Muscle layer of duodenum (tissue), 2 donors: Measurements from ENCODE around the gene IL19.

Experiments used
- H3K27ac ChIP-seq: one replicate; pipeline ENCODE4 v1.7.0; 2013; ENCODE audit warnings: mild to moderate bottlenecking, low read length
- H3K27me3 ChIP-seq: one replicate; pipeline ENCODE4 v1.7.0; 2013; ENCODE audit warnings: low read depth, mild to moderate bottlenecking, control low read depth, low read length
- H3K36me3 ChIP-seq, 2 donors: one replicate each; pipeline ENCODE4 v1.7.0; 2013; ENCODE audit warnings: low read length in 2 of 2, control low read depth in 1 of 2, mild to moderate bottlenecking in 1 of 2; ENCODE audit not compliant: insufficient read depth in 2 of 2, control insufficient read depth in 1 of 2
- H3K4me1 ChIP-seq, 2 donors: one replicate each; pipeline ENCODE4 v1.7.0; 2013; ENCODE audit warnings: low read length in 2 of 2, mild to moderate bottlenecking in 2 of 2, control low read depth in 1 of 2, moderate library complexity in 1 of 2; ENCODE audit not compliant: insufficient read depth in 2 of 2, control insufficient read depth in 1 of 2
- H3K4me3 ChIP-seq, 2 donors: one replicate each; pipeline ENCODE4 v1.7.0; 2013; ENCODE audit warnings: low read length in 2 of 2, low read depth in 1 of 2, mild to moderate bottlenecking in 1 of 2
- H3K9me3 ChIP-seq, 2 donors: one replicate each; pipeline ENCODE4 v1.7.0; 2013; ENCODE audit warnings: low read length in 2 of 2, control low read depth in 1 of 2, mild to moderate bottlenecking in 1 of 2; ENCODE audit not compliant: control insufficient read depth in 1 of 2
- donor health status: healthy.

The IL19 gene

DNA sequence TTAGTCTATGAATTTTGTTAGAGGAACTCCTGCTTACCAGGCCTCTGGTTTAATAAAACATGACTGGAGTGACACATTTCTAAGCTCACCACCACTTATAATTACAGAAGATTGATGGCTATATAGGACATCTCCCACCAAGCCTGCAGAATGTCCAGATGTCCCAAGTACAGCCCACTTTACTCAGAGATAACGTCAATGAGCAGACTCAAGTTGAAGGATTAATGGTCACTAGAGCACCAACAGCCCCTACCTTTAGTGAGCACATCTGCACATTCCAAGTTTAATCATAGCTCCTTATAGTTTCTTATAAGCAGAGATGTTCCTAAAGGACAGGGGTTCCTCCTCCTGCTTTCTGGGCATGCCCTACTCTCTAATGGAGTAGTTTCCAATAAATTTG, 57.5 kb downstream of the IL19 start:
- Histone ChIP-seq H3K36me3 (no peaks in the 10 kb centered on the region), H3K27me3 (no peaks in the 10 kb centered on the region), H3K4me3 (no peak overlapping the region), H3K9me3 (no peaks in the 10 kb centered on the region), H3K4me1 (peaks cover 0 to 6% of the 10 kb centered on the region in 2 donors), H3K27ac (no peak overlapping the region)

DNA sequence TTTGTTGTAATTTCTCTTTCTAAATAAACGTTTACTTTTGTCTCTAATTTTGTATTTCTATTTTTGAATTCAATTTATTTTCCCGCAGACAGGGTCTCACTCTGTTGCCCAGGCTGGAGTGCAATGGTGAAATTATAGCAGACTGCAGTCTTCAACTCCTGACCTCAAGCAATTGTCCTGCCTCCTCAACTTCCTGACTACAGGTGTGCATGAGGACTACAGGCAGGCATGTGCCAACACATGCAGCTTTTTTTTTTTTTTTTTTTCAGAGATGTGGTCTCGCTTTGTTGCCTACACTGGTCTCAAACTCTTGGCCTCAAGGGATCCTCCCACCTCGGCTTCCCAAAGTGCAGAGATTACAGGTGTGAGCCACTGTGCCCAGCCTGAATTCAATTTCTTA, 58.2 kb downstream of the IL19 start:
- Histone ChIP-seq H3K36me3 (no peaks in the 10 kb centered on the region), H3K27me3 (no peaks in the 10 kb centered on the region), H3K27ac (no peak overlapping the region), H3K4me1 (peaks cover 0 to 8% of the 10 kb centered on the region in 2 donors), H3K4me3 (no peak overlapping the region), H3K9me3 (no peaks in the 10 kb centered on the region)

- no peak overlapping the region for H3K4me3 ChIP-seq
- no peaks in the 10 kb centered on the region for H3K36me3 ChIP-seq
- H3K4me1 ChIP-seq, result peaks cover 0 to 5% of the 10 kb centered on the region in 2 donors
- H3K27me3 ChIP-seq, result no peaks in the 10 kb centered on the region
- H3K9me3 ChIP-seq, result no peaks in the 10 kb centered on the region
- no peak overlapping the region for H3K27ac ChIP-seq
Observed at GRCh38 chr1:206829282-206829681, 58.7 kb downstream of the IL19 start.

GRCh38 chr1:206829875-206830274, 59.3 kb downstream of the IL19 start:
- peaks cover 0 to 4% of the 10 kb centered on the region in 2 donors for H3K4me1 ChIP-seq
- H3K27ac ChIP-seq, result no peak overlapping the region
- no peak overlapping the region for H3K4me3 ChIP-seq
- H3K36me3 ChIP-seq, result no peaks in the 10 kb centered on the region
- H3K27me3 ChIP-seq, result no peaks in the 10 kb centered on the region
- no peaks in the 10 kb centered on the region for H3K9me3 ChIP-seq

- no peak overlapping the region for H3K4me3 ChIP-seq
- H3K27me3 ChIP-seq, result no peaks in the 10 kb centered on the region
- H3K36me3 ChIP-seq, result no peaks in the 10 kb centered on the region
- no peak overlapping the region for H3K27ac ChIP-seq
- peaks cover 0 to 4% of the 10 kb centered on the region in 2 donors for H3K4me1 ChIP-seq
- H3K9me3 ChIP-seq, result no peaks in the 10 kb centered on the region
Observed at GRCh38 chr1:206831650-206832049, 61.1 kb downstream of the IL19 start.

- H3K27me3 ChIP-seq, result no peaks in the 10 kb centered on the region
- no peak overlapping the region for H3K4me3 ChIP-seq
- no peak overlapping the region for H3K27ac ChIP-seq
- H3K9me3 ChIP-seq, result no peaks in the 10 kb centered on the region
- no peaks in the 10 kb centered on the region for H3K36me3 ChIP-seq
- H3K4me1 ChIP-seq, result peaks cover 0 to 4% of the 10 kb centered on the region in 2 donors
Observed at GRCh38 chr1:206832352-206832880, 61.8 kb downstream of the IL19 start.

- Histone ChIP-seq H3K27me3 (no peaks in the 10 kb centered on the region), H3K36me3 (no peaks in the 10 kb centered on the region), H3K4me1 (peaks cover 0 to 4% of the 10 kb centered on the region in 2 donors), H3K4me3 (no peak overlapping the region), H3K9me3 (no peaks in the 10 kb centered on the region), H3K27ac (no peak overlapping the region)
Observed at GRCh38 chr1:206833106-206833680, 62.6 kb downstream of the IL19 start.

DNA sequence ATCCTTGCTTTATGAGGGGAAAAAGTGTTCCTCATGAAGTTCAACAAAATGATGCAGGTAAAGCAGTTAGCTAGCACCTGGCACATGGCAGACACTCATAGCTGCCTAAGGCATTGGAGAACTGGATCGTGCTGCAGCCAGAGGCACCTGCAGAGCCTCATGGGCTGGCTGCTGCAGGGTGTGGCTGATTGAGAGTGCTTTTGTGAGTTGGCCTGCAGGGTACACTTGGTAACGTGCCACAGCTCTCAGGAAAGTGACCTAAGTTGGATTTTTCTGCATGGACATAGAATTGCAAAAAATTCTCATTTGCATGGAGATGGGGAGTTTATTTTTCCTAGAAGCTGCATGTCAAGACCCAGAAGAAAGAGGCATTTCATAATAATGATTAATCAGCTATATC, 63.2 kb downstream of the IL19 start:
- peaks cover 0 to 4% of the 10 kb centered on the region in 2 donors for H3K4me1 ChIP-seq

DNA sequence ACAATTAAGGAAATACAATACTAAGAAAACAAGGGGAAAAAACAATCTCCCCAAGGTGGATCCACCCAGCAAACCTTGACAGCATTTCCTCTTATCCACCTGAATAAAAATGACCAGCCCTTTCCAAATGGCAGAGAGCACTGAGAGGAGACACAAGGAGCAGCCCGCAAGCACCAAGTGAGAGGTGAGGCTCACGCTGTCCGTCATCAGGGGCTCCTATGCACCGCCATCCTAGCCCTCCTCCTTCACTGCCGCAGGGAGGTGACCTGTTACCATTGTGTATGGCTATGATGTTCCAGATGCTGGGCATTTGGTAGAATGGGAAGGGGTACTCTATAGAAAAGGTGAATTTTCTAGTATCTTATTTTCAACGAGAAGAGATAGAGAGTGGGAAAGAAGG, 63.6 kb downstream of the IL19 start:
- Histone ChIP-seq H3K27ac (no peak overlapping the region), H3K36me3 (no peaks in the 10 kb centered on the region), H3K4me1 (peaks cover 0 to 4% of the 10 kb centered on the region in 2 donors), H3K27me3 (no peaks in the 10 kb centered on the region), H3K4me3 (no peak overlapping the region), H3K9me3 (no peaks in the 10 kb centered on the region)

More for the DNA sequence above, 63.2 kb downstream of the IL19 start:
- Histone ChIP-seq H3K27me3 (no peaks in the 10 kb centered on the region), H3K36me3 (no peaks in the 10 kb centered on the region), H3K27ac (no peak overlapping the region), H3K4me3 (no peak overlapping the region), H3K9me3 (no peaks in the 10 kb centered on the region)

DNA sequence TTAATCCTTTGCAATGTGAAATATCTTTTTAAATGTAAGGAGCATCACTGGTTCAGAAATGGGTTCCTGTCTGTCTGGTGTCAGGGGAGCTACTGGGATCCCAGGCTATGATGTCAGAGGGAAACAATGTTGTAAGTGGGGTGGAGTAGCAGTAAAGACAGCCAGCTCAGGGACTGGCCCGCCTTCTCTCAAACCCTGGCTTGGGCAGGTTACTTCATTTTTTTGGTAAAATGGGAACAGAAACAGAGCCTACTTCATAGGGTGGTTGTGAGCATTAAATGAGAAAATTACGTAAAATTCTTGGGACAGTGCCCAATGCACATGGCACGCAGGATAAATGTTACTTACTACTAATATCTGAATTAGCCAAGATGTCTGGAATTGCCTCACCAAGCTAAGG, 64.1 kb downstream of the IL19 start:
- no peaks in the 10 kb centered on the region for H3K27me3 ChIP-seq
- no peaks in the 10 kb centered on the region for H3K36me3 ChIP-seq
- no peak overlapping the region for H3K27ac ChIP-seq
- peaks cover 0 to 4% of the 10 kb centered on the region in 2 donors for H3K4me1 ChIP-seq
- H3K9me3 ChIP-seq, result no peaks in the 10 kb centered on the region
- H3K4me3 ChIP-seq, result no peak overlapping the region

- no peaks in the 10 kb centered on the region for H3K36me3 ChIP-seq
- H3K27ac ChIP-seq, result no peak overlapping the region
- H3K27me3 ChIP-seq, result no peaks in the 10 kb centered on the region
- no peak overlapping the region for H3K4me3 ChIP-seq
- no peaks in the 10 kb centered on the region for H3K9me3 ChIP-seq
- H3K4me1 ChIP-seq, result peaks cover 0 to 4% of the 10 kb centered on the region in 2 donors
Observed at GRCh38 chr1:206835186-206835585, 64.6 kb downstream of the IL19 start.

GRCh38 chr1:206836111-206836510, 65.5 kb downstream of the IL19 start:
- no peaks in the 10 kb centered on the region for H3K9me3 ChIP-seq
- no peaks in the 10 kb centered on the region for H3K36me3 ChIP-seq
- H3K4me1 ChIP-seq, result peaks cover 0 to 4% of the 10 kb centered on the region in 2 donors
- H3K4me3 ChIP-seq, result no peak overlapping the region
- no peak overlapping the region for H3K27ac ChIP-seq
- H3K27me3 ChIP-seq, result no peaks in the 10 kb centered on the region
